ENCODE measurements around the gene LTV1. TPM values are rescaled to one million over a fixed set of nuclear protein-coding genes. Genes with fewer than 3 reads are reported as not detected.
"Not testable (repeated sequence)": the region's sequence is repeated elsewhere in the genome, so short reads cannot be mapped to it uniquely, and the experiment has no call there.

Gene LTV1
- total RNA-seq, 4 donors from 2014 or later, result 15.5 to 23.1 (median 20.4) TPM

DNA sequence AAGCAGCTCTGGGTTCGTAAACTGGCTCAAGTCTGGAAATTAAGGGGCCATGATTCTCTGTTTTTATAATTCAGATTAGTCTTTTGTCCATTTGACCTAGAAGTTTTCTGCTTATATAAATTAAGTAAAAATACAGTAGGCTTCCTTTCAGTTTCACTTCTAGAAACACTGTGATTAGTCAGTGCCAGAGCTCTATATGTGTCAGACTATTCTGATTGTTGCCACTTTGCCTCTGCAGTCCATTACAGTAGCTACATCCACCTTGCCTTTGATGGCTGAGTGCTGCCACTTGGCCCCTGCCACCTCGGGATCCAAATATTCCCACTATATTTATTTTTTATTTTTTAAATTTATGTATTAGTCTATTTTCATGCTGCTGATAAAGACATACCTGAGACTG lies 29.1 kb downstream of the LTV1 start:
- TF ChIP-seq, protein P1, sequence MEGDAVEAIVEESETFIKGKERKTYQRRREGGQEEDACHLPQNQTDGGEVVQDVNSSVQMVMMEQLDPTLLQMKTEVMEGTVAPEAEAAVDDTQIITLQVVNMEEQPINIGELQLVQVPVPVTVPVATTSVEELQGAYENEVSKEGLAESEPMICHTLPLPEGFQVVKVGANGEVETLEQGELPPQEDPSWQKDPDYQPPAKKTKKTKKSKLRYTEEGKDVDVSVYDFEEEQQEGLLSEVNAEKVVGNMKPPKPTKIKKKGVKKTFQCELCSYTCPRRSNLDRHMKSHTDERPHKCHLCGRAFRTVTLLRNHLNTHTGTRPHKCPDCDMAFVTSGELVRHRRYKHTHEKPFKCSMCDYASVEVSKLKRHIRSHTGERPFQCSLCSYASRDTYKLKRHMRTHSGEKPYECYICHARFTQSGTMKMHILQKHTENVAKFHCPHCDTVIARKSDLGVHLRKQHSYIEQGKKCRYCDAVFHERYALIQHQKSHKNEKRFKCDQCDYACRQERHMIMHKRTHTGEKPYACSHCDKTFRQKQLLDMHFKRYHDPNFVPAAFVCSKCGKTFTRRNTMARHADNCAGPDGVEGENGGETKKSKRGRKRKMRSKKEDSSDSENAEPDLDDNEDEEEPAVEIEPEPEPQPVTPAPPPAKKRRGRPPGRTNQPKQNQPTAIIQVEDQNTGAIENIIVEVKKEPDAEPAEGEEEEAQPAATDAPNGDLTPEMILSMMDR (IDR thresholded peaks at IDR 0.05), result no peak
- no peak for TF ChIP-seq POLR2A (IDR thresholded peaks at IDR 0.05)
- WGBS, 2 donors, result 85 to 86% methylated on average over 2 of the region's 2 CpGs
- DNase-seq, result no peak

DNA sequence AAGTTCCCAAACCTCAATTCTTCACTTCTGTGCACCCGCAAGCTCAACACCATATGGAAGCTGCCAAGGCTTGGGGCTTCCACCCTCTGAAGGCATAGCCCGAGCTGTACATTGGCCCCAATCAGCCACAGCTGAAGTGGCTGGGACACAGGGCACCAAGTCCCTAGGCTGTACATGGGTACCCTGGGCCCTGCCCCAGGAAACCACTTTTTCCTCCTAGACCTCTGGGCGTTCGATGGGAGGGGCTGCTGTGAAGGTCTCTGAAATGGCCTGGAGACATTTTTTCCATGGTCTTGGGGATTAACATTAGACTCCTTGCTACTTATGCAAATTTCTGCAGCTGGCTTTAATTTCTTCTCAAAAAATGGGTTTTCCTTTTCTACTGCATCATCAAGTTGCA lies 30.5 kb downstream of the LTV1 start:
- H3K27ac ChIP-seq; H3K4me1 ChIP-seq; H3K4me3 ChIP-seq; H3K9me3 ChIP-seq; H3K36me3 ChIP-seq; DNase-seq; H3K27me3 ChIP-seq; intact Hi-C loops (cut with DNase I): not testable (repeated sequence)
- WGBS, 2 donors, result 88 to 93% methylated on average over 3 to 4 of the region's 4 CpGs

More for the DNA sequence above, 29.1 kb downstream of the LTV1 start:
- H3K4me1 ChIP-seq, result no peaks in the 10 kb centered on the region
- no peaks in the 10 kb centered on the region for H3K27me3 ChIP-seq
- no peaks in the 10 kb centered on the region for H3K36me3 ChIP-seq
- no peak overlapping the region for H3K4me3 ChIP-seq
- intact Hi-C loops (cut with DNase I), result no loop called here
- H3K27ac ChIP-seq, result no peak overlapping the region
- H3K9me3 ChIP-seq, result no peaks in the 10 kb centered on the region

DNA sequence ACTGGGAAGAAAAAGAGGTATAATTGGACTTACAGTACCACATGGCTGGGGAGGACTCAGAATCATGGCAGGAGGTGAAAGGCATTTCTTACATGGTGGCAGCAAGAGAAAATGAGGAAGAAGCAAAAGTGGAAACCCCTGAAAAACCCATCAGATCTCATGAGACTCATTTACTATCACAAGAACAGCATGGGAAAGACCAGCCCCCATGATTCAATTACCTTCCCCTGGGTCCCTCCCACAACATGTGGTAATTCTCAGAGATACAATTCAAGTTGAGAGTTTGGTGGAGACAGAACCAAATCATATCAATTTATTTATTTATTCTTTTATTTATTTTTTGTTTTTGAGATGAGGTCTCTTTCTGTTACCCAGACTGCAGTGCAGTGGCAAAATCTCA lies 31.4 kb downstream of the LTV1 start:
- DNase-seq; H3K4me3 ChIP-seq; H3K36me3 ChIP-seq; H3K9me3 ChIP-seq; H3K4me1 ChIP-seq; H3K27me3 ChIP-seq; intact Hi-C loops (cut with DNase I); H3K27ac ChIP-seq: not testable (repeated sequence)

DNA sequence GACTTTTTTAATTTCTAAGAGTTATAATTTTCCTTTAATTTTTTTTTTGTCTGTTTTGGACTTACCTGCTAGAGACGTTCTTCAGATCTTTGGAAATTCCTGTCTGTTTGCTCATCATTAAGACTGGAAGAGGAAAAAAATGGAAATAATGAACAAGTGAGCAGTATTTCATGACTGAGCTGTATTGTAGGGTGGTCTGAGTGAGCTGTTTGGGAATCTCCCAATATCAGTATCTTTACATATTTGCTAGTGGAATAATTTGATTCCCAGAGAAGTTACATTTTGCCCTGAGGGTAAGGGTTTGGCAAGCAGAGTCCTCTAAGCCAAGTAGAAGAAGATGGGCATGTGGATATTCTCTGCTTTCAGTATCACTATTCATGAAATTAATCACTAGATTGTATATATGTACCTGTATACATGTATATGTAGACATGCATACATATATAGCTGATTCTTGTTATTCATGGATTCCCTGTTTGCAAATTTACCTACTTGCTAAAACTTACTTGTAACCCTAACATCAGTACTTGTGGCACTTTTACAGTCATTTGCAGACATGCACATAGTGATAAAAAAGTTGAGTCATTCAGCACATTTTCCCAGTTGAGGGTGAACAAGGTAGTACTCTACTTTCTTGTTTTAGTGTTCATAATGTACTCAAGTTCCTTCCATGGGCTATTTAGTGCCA lies 34.6 kb downstream of the LTV1 start:
- no peak for DNase-seq
- intact Hi-C loops (cut with DNase I), result no loop called here
- 59 to 60% methylated on average over 1 of the region's 1 CpG for WGBS, 2 donors
- Histone ChIP-seq H3K9me3 (no peaks in the 10 kb centered on the region), H3K27me3 (no peaks in the 10 kb centered on the region), H3K4me3 (no peak overlapping the region), H3K4me1 (no peaks in the 10 kb centered on the region), H3K27ac (no peak overlapping the region), H3K36me3 (no peaks in the 10 kb centered on the region)
- TF ChIP-seq, protein P1 (IDR thresholded peaks at IDR 0.05), result no peak
- TF ChIP-seq POLR2A (IDR thresholded peaks at IDR 0.05), result no peak

DNA sequence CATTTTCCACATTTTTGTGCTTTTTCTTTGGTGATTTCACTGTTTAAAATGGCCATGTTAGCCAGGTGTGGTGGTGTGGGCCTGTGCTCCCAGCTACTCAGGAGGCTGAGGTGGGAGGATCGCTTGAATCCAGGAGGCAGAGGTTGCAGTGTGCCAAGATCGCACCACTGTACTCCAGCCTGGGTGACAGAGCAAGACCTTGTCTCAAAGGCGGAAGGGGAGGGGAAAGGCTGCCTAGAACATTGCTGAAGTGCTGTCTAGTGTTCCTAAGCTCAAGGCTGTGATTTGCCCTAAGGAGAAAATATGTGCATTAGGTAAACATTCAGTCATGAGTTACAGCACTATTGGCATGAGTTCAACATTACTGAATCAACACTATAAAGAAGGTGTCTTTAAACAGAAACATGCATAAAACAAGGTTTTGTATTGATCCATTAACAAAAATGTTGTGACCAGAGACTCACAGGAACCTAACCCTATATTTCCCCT lies 35.2 kb downstream of the LTV1 start:
- TF ChIP-seq, protein P1 (IDR thresholded peaks at IDR 0.05), result no peak
- no peak for TF ChIP-seq POLR2A (IDR thresholded peaks at IDR 0.05)
- no peak for DNase-seq
- no peaks in the 10 kb centered on the region for H3K36me3 ChIP-seq
- intact Hi-C loops (cut with DNase I), result no loop called here
- H3K4me1 ChIP-seq, result no peaks in the 10 kb centered on the region
- H3K27ac ChIP-seq, result no peak overlapping the region
- no peaks in the 10 kb centered on the region for H3K27me3 ChIP-seq
- 93% methylated on average over 3 of the region's 3 CpGs; no CpG with 5 or more reads in 1 of the 2 donors for WGBS, 2 donors
- no peaks in the 10 kb centered on the region for H3K9me3 ChIP-seq
- no peak overlapping the region for H3K4me3 ChIP-seq

DNA sequence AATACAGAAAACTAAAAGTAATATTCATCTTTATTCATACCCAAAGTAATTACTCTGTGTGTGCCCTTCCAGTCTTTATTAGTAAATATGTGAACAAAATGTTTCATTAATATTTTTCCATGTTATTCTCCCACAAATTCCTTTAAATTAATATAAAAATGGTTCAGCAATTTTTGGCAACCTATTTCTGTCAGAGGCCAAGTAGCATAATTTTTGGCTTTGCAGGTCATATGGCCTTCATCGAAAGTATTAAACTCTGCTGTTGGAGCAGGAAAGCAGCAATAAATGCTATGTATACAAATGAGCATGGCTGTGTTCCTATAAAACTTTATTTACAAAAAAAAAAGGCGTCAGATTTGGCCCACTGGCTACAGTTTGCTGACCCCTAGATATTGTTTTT lies 37.3 kb downstream of the LTV1 start:
- 73 to 87% methylated on average over 2 of the region's 2 CpGs for WGBS, 2 donors
- Histone ChIP-seq H3K4me3 (no peak overlapping the region), H3K4me1 (no peaks in the 10 kb centered on the region), H3K36me3 (no peaks in the 10 kb centered on the region), H3K9me3 (no peaks in the 10 kb centered on the region), H3K27me3 (no peaks in the 10 kb centered on the region), H3K27ac (no peak overlapping the region)
- intact Hi-C loops (cut with DNase I), result no loop called here
- DNase-seq, result no peak
- TF ChIP-seq POLR2A (IDR thresholded peaks at IDR 0.05), result no peak
- TF ChIP-seq, protein P1 (IDR thresholded peaks at IDR 0.05), result no peak
